WI38 (cell line): ENCODE results near the gene PPL.

Experiments used
- H3K4me3 ChIP-seq: 2 replicates; pipeline ENCODE4 v1.5.1; 2011; ENCODE audit warnings: low read depth, mild to moderate bottlenecking, control low read depth, low read length
- CTCF ChIP-seq: IDR thresholded peaks from 2 replicates; pipeline ENCODE4 v1.5.1; 2012; ENCODE audit warnings: low read depth, mild to moderate bottlenecking, control low read depth, low read length

PPL gene

GRCh38 chr16:4839942-4840341 is 97.0 kb downstream of the PPL start:
- no peak overlapping the region for H3K4me3 ChIP-seq
- no peak for TF ChIP-seq CTCF

DNA sequence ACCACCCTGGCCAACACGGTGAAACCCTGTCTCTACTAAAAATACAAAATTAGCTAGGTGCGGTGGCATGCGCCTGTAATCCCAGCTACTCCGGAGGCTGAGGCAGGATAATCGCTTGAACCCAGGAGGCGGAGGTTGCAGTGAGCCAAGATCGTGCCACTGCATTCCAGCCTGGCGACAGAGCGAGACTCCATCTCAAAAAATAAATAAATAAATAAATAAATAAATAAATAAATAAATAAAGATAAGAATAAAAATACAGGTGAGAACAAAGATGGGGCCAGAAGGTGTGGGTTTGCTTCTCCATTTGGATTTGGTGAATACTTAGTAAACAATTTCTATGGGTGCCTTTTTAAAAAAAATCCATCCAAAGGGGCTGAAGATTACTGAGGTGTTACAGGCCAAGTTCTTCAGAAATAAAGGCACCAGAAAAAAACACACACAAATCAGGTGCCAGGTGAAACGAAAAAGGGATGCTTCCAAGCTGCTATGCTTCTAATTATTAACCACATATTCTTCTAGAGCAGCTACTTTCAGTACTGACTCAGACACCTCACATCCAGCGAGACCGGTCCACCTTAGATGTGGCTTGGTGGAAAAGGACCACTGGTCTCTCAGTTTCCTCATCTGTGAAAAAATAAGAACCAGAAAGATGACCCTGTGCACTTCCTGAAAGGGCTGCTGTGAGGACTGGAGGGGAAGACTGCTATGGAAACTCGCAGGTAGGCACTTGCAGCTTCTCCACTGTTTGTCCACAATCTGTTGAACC is 99.0 kb downstream of the PPL start:
- TF ChIP-seq CTCF: no peak
- H3K4me3 ChIP-seq: no peak overlapping the region

- TF ChIP-seq CTCF: no peak
- H3K4me3 ChIP-seq: no peak overlapping the region
Measured at GRCh38 chr16:4836727-4837126, 100.2 kb downstream of the PPL start.

DNA sequence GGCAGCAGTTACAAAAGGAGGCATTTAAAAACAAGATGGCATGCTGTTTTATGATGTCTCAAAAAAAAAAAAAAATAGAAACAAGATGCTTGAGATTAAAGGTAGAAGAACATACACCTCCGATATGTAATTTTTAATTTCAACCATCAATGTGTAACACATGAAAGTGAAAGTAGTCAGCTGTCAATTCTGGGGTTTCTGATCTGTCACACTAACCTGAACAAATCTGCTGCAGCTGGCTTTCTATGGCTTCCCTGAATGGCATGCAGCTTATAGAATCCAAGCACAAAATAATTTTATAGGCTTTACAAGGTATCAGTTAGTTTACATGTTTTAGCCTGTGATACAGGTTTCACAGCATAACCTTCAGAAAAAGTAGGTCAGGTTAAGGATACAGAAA is 103.4 kb downstream of the PPL start:
- H3K4me3 ChIP-seq: no peak overlapping the region
- no peak for TF ChIP-seq CTCF

DNA sequence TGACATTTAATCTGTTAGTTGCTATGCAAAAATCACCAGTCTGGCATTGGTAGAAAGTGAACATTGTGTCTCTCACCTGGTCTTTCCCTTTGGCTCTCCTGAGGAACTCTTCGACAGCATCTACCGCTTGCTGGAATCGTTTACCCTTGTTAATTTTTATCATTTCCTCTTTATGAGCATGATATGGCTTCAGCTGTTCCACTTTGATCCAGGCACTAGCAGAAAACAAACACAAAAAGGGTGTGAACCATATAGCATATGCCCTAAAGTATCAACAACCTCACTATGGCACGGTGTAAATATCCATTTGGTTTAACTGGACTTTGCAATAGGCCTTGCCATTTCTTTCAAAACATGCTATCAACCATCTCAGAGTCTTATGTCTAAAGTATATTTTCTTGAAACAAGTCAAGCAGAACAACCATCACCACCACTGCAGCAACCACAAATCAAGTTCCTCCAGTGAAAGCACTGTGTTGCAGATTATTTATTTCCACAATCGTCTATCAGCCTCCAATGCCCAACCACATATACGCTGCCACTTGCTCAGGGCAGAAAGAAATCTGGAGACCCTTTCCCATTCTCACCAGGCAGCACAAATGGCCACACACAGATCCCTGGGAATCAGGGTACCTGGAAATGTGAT is 104.1 kb downstream of the PPL start:
- TF ChIP-seq CTCF: no peak

More for the DNA sequence above, 104.1 kb downstream of the PPL start:
- no peak overlapping the region for H3K4me3 ChIP-seq
